GM18861 (cell line): ENCODE data around the gene C1orf226.

Experiments used
- ATAC-seq: cut with Tn5 transposase; IDR thresholded peaks from one replicate; pipeline ENCODE4 v1.9.1; 2021; ENCODE audit not compliant: unreplicated experiment

C1orf226 gene

GRCh38 chr1:162384116-162384515 is 2.6 kb downstream of the C1orf226 start:
- no peak for ATAC-seq

GRCh38 chr1:162384601-162385279 is 3.2 kb downstream of the C1orf226 start:
- ATAC-seq = no peak

GRCh38 chr1:162385280-162385623 is 3.7 kb downstream of the C1orf226 start:
- no peak for ATAC-seq

- no peak for ATAC-seq
These were observed 4.2 kb downstream of the C1orf226 start for GRCh38 chr1:162385702-162386101.

- no peak for ATAC-seq
These were observed 5.0 kb downstream of the C1orf226 start for GRCh38 chr1:162386292-162387225.

GRCh38 chr1:162387226-162388082 is 5.9 kb downstream of the C1orf226 start:
- no peak for ATAC-seq

GRCh38 chr1:162388083-162388594 is 6.6 kb downstream of the C1orf226 start:
- no peak for ATAC-seq

- no peak for ATAC-seq
These were observed 7.1 kb downstream of the C1orf226 start for GRCh38 chr1:162388615-162389014.

GRCh38 chr1:162389021-162389818 is 7.7 kb downstream of the C1orf226 start:
- peak; percentile 63 for ATAC-seq

GRCh38 chr1:162389971-162390370 is 8.4 kb downstream of the C1orf226 start:
- no peak for ATAC-seq

GRCh38 chr1:162390396-162391185 is 9.1 kb downstream of the C1orf226 start:
- no peak for ATAC-seq

- ATAC-seq = no peak
These were observed 10.4 kb downstream of the C1orf226 start for GRCh38 chr1:162391790-162392563.

- ATAC-seq = no peak
These were observed 14.8 kb downstream of the C1orf226 start for GRCh38 chr1:162396201-162396906.

GRCh38 chr1:162397039-162397448 is 15.5 kb downstream of the C1orf226 start:
- no peak for ATAC-seq

GRCh38 chr1:162397943-162398560 is 16.5 kb downstream of the C1orf226 start:
- ATAC-seq = no peak

GRCh38 chr1:162398999-162399580 is 17.6 kb downstream of the C1orf226 start:
- ATAC-seq = no peak

- ATAC-seq = no peak
These were observed 19.3 kb downstream of the C1orf226 start for GRCh38 chr1:162400790-162401355.
